ENCODE data around the gene C2CD2. TPM values are rescaled to one million over a fixed set of nuclear protein-coding genes. Genes with fewer than 3 reads are reported as not detected.

C2CD2 gene
- total and polyA plus RNA-seq, 10 of the 15 experiments (the other 5 are each of a cell fraction or from before 2014, with no cell fraction given), result 2.2 to 30.9 (median 9.9) TPM

DNA sequence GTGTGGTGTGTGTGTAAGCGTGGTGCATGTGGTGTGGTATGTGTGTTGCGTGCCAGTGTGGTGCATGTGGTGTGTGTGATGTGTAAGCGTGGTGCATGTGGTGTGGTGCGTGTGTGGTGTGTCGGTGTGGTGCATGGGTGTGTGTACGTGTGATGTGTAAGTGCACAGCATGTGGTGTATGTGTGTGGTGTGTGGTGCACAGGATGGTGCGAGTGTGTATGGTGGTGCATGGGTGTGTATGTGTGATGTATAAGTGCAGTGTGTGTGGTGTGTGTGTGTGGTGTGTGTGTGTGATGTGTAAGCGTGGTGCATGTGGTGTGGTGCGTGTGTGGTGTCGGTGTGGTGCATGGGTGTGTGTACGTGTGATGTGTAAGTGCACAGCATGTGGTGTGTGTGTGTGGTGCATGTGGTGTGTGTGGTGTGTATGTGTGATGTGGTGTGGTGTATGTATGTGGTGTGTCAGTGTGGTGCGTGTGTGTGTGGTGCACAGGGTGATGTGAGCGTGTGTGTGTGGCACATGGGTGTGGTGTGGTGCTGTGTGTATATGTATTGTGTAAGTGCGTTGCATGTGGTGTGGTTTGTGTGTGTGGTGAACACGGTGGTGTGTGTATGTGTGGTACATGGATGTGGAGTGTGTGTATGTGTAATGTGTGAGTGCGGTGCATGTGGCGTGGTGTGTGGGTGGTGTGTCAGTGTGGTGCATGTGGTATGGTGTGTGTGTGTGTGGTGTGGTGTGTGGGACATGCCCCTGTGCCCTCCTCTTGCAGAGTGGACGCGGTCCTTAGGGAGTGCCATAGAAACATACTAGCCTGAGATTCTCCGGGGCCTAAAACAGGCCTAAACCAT, 1.1 kb upstream of the C2CD2 start:
- ChIA-PET RAD21 (ENCODE audit: unreplicated experiment) (interaction anchor here (1.1 to 1.3 kb wide), 2 partner anchors 29 to 163 kb away, joined by 3 read pairs; no protein-coding TSS in a partner anchor), POLR2A (interaction anchor here (0.8 kb wide), 1 partner anchor 46 kb away, joined by 3 read pairs; no protein-coding TSS in a partner anchor), CTCF (no interaction called here), SMC1A (ENCODE audit: uncharacterized antibody, unreplicated experiment) (interaction anchor here (1.2 to 1.4 kb wide), 5 partner anchors 12 to 162 kb away, joined by 3 to 4 read pairs (median 3); no protein-coding TSS in a partner anchor)
- 85% methylated on average over 20 of the region's 20 CpGs for WGBS (ENCODE audit: insufficient coverage, insufficient replicate concordance, low lambda C conversion rate, missing lambda C conversion rate)
- BruUV-seq (replicated peaks), result no TSS peak
- Histone ChIP-seq H3K4me3 (no peak overlapping the region), H3K27ac (ENCODE audit: control insufficient read depth, insufficient read depth) (peak overlapping the region; percentile 37; the same call in 1 of the 2 replicates), H4K20me1 (ENCODE audit: control insufficient read depth, insufficient read depth) (no peaks in the 10 kb centered on the region), H2AFZ (ENCODE audit: control insufficient read depth, low read depth, low read length) (no peak overlapping the region; the same call in 1 of the 2 replicates), H3K4me2 (ENCODE audit: control insufficient read depth, insufficient read depth) (peak overlapping the region; percentile 92), H3K27me3 (replicated peaks in 1 of 2; ENCODE audit: control insufficient read depth in 2 of 2, insufficient read depth in 2 of 2, low read length in 1 of 2) (no peaks in the 10 kb centered on the region), H3K9ac (ENCODE audit: control insufficient read depth, insufficient read depth, low read length) (0 out of 2 replicates have a peak overlapping the region, but pooled peaks have one; percentile 24), H3K36me3 (ENCODE audit: control insufficient read depth in 2 of 2, insufficient read depth in 2 of 2, low read length in 1 of 2) (no peaks in the 10 kb centered on the region), H3K4me1 (ENCODE audit: control insufficient read depth, insufficient read depth, low read length) (peaks cover 37% of the 10 kb centered on the region), H3K9me3 (replicated peaks; ENCODE audit: control insufficient read depth, insufficient read depth, low read length) (no peaks in the 10 kb centered on the region), H3K79me2 (ENCODE audit: control insufficient read depth, insufficient read depth, low read length) (peaks cover 36% of the 10 kb centered on the region)
- FAIRE-seq (peak; percentile 96), DNase-seq (ENCODE audit: low read depth, low spot score) (no peak), ATAC-seq (no peak)
- in situ Hi-C loops (cut with MboI), result no loop called here
- intact Hi-C loops (cut with micrococcal nuclease; ENCODE audit: unreplicated experiment), result loop anchor here (5.0 kb wide), 2 partner anchors 47 to 107 kb away; no protein-coding TSS in a partner anchor
- TF ChIP-seq KDM1A (IDR thresholded peaks at IDR 0.05; ENCODE audit: borderline replicate concordance) (no peak), IKZF2 (IDR thresholded peaks at IDR 0.05) (no peak), ATF7 (IDR thresholded peaks at IDR 0.05; ENCODE audit: low read depth) (no peak), RAD51 (IDR thresholded peaks at IDR 0.05) (no peak), SRF (IDR thresholded peaks at IDR 0.05; ENCODE audit: low read depth in 2 of 2, low read length in 2 of 2) (no peak), TARDBP (IDR thresholded peaks at IDR 0.05; ENCODE audit: borderline replicate concordance) (0 out of 2 replicates have a peak, but pooled peaks have one; percentile 44), LARP7 (IDR thresholded peaks at IDR 0.05) (no peak), PAX5 (IDR thresholded peaks at IDR 0.05; ENCODE audit: borderline replicate concordance, low read depth, low read length) (no peak), CEBPZ (IDR thresholded peaks at IDR 0.05; ENCODE audit: low read depth, low read length) (no peak), EGR1 (IDR thresholded peaks at IDR 0.05; ENCODE audit: borderline replicate concordance in 1 of 2, low read depth in 2 of 2, low read length in 2 of 2) (0 out of 3 replicates have a peak, but pooled peaks of 1 of the 2 experiments have one; percentile 5), MYB (IDR thresholded peaks at IDR 0.05; ENCODE audit: borderline replicate concordance, low read depth, low read length) (no peak), ZNF592 (IDR thresholded peaks at IDR 0.05) (no peak)
- TF ChIP-seq, protein P1, sequence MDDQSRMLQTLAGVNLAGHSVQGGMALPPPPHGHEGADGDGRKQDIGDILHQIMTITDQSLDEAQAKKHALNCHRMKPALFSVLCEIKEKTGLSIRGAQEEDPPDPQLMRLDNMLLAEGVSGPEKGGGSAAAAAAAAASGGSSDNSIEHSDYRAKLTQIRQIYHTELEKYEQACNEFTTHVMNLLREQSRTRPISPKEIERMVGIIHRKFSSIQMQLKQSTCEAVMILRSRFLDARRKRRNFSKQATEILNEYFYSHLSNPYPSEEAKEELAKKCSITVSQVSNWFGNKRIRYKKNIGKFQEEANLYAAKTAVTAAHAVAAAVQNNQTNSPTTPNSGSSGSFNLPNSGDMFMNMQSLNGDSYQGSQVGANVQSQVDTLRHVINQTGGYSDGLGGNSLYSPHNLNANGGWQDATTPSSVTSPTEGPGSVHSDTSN (IDR thresholded peaks at IDR 0.05; ENCODE audit: insufficient replicate concordance, low read depth, low read length), result peak; percentile 51

All from GM12878 (cell line).